Measurements from ENCODE around the gene PRKAG1. TPM values are rescaled to one million over a fixed set of nuclear protein-coding genes. Genes with fewer than 3 reads are reported as not detected.
"Not testable (repeated sequence)": the region's sequence is repeated elsewhere in the genome, so short reads cannot be mapped to it uniquely, and the experiment has no call there.

The PRKAG1 gene
- 56.1 TPM for polyA plus RNA-seq (2013, experiment 1 of 2; ENCODE audit: insufficient read length)
- polyA plus RNA-seq (2013, experiment 2 of 2; ENCODE audit: insufficient read length): 54.5 TPM

- peak; percentile 98 for DNase-seq
These were observed at the start of gene PRKAG1 for GRCh38 chr12:49018261-49019119. Gene PRKAG1, minus strand, starts transcription at chr12:49018776. Its CDS starts 36 bp downstream, at chr12:49018740.

- no peak for DNase-seq
These were observed 47.5 kb upstream of the PRKAG1 start for GRCh38 chr12:49066120-49066519.

DNA sequence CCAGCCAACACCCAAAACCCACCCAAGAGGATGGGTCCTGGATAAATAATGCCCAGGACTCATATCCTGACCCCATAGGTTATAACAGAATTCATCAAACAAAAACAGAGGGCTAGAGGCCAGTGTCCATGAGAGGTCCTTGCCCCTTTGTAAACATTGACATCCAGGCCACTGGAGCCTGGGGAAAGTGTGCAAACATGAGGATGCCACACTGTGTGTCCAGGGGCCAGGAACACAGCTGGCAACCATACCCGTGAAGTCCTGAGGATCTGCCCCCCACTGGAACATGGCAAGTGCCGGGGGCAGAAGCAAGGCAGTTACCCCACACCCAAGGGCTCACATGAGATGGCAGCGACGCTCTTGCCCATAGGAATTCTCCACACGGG is 46.2 kb upstream of the PRKAG1 start:
- DNase-seq: no peak

- not testable (repeated sequence) for DNase-seq
These were observed 43.3 kb upstream of the PRKAG1 start for GRCh38 chr12:49061916-49062315.

DNA sequence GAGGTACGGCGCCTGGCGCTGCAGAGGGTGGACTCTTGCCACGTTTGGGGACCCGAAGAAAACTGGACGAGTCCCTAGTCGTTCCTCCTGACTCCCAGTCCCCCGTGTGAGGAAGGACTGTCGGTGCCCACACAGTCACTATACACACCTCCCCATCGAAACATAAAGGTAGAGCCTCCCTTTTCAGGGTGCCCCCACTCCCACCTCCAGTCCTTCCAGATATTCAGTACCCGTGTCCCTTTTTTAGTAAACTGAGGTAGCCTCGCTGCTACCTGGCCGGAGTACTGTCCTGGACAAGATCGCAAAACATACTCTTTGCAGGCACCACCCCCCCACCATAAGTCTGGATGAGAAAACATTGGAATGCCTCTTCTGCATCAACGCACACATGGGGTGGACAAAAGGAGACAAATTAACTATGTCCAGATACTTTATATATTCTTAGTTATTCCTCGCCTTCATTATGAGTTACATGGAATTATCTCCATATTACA is 42.6 kb upstream of the PRKAG1 start:
- DNase-seq: no peak

DNA sequence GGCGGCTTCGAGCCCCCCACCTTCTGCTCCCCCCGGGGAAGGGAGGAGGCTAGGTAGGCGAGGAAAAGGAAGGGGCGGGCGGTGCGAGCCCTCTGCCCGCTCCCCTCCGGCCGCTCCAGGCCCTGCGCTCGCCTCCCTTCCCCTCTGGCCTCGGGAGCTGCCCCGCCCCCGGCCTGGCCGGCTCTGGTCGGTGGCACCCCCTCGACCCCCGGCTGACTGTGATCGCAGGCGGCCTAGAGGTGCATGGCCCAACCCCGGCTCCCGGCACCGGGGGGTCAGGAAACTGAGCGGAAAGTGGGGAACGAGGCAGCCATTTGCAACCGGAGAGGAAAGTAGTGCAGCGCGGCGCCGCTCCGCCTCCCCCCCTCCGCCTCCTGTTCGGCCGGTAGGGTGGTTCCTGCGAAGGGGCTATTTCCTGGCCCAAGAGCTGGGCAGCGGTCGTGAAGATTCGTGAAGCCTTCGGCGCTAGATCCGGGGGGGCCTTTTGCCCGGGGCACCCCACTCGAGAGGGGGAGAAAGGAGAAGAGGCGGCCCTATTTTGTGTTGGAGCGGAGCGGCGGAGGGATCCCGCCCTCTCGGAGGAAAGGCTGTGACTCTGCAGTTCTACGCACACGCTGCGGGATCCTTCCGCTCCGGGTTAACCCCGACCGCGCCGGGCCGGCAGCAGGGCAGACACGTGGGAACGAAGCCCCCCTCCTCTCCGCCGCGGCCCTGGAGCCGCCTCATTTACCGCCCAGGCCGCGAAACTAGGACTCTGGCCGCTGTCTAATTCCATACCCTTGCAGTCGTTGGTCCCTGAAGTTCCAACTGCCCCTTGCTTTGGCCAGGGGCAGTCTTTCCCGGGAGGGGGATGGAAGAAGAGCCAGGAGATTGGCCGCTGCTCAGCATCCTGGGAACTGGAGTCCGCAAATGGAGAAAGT is 41.9 kb upstream of the PRKAG1 start, which contains the start of gene KMT2D:
KMT2D (minus strand) TSS at position 558 of the 920 bp plus-strand sequence. CDS start 5,470 bp downstream, outside the sequence.
- DNase-seq: peak; percentile 97

DNA sequence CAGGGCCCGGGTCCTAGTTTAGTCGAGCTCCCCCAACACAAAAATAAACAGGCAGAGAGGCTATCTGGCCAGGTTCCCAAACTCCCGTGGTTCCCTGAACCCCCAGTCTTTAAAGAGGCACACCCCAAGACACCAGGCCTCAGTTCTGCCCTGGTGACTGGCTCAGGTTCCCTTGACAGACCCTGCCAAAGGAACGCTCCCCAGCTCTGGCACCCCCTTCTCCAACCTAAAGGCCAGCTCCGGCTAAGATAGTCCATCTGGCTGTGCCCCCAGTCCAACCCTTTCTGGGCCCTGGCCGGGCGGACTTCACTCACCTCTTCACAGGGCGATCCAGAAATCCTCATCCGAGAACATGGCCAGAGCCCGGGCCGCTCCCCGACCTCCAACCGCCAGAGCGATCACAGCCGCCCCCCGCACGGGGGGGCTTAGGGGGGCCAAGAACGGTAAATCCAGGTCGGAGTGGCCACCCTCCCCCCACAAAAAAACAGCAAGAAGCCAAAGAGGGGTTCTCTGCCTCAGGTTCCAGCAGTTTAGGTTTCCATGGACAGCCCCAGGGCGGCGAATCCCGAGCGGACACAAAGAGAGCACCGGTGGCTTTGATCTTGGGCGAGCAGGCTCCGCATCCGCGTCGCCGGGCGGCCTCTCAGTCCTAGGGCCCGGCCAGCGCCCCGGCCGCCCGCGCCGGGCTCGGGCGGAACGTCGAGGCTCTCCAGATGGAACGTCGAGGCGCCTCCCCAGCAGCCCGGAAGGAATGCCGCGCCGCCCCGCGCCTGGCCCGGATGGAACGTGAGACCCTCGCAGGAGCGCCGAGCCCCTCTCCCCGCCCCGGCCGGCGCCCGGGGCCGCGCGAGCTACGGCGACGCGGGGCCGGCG is 41.0 kb upstream of the PRKAG1 start:
- peak; percentile 16 for DNase-seq

- DNase-seq: no peak
These were observed 40.4 kb upstream of the PRKAG1 start for GRCh38 chr12:49059045-49059298.

- DNase-seq: no peak
These were observed 39.9 kb upstream of the PRKAG1 start for GRCh38 chr12:49058366-49059044.

- no peak for DNase-seq
These were observed 39.3 kb upstream of the PRKAG1 start for GRCh38 chr12:49057888-49058287.

DNA sequence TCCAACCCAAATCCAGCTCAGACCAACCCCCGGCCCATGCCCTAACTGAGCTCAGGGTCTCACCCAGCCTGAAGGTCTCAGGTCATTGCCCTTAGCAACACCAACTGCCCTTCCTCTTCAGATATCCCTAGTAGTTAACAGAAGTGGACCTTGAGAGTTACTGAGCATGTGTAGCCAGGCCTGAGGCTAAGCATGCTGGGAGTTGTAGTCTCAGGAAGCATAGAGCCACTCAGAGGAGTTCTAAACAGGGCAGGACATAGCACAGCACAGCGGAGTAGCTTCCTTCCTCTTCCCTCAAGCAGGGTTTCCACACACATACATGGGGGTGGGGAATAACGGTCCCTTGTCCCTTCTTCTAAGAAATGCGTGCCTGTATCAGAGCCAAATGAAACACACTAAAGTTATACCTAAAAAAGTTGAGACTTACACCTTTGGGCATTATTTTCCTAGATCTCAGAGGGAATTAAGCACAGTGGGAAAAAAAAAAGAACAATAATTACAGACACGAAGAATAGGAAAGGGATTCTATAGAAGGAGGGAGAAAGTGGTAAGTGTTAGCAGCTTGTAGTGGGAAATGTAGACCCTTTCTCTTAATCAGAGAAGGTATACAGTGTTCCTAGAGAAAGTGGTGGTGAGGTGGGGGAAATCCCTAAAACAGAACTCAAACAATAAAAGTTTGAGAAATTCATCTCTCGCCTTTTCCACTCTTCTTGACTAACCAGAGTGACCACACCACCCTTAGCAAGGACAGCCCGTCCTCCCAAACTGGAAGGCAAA is 37.6 kb upstream of the PRKAG1 start:
- peak; percentile 73 for DNase-seq

- no peak for DNase-seq
These were observed 36.5 kb upstream of the PRKAG1 start for GRCh38 chr12:49055092-49055491.

DNA sequence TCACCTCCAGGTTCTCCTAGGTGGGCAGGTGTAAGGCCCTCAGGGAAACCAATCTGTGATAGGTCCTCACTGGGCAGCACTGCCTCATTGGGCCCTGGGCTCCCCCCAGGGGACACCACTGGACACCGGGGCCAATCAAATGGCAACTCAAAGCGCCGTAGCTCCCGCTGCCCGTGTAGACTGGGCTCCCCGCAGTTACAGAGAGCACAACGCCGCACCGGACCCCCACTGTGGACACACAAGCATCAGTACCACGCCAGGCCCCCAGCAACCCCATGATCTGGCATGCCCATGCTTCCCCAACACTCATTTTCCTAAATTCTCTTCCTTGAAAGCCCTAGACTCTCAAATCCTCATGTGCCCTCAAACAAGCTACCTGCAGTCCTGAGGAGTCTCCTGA is 35.9 kb upstream of the PRKAG1 start:
- DNase-seq: no peak

DNA sequence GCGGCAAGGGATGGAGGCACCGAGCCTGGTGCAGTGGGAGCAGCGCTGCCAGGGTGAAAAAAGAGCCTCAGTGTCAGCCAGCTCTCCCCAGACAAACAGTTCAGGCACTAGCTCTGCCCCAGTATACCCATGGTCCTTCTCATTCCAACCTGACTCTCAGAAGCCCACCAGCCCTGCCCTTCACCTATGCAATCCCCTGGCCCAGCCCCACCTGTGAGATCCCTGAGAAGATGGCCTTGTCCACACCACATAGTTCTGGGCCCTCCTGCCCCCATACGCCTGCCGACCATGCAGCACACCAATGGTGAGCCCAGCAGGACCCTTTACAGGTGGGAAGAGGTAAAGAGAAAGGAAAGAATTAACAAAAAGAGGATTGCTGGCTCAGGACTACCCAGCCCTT is 35.5 kb upstream of the PRKAG1 start:
- DNase-seq: no peak

- no peak for DNase-seq
These were observed 34.1 kb upstream of the PRKAG1 start for GRCh38 chr12:49052451-49053208.

DNA sequence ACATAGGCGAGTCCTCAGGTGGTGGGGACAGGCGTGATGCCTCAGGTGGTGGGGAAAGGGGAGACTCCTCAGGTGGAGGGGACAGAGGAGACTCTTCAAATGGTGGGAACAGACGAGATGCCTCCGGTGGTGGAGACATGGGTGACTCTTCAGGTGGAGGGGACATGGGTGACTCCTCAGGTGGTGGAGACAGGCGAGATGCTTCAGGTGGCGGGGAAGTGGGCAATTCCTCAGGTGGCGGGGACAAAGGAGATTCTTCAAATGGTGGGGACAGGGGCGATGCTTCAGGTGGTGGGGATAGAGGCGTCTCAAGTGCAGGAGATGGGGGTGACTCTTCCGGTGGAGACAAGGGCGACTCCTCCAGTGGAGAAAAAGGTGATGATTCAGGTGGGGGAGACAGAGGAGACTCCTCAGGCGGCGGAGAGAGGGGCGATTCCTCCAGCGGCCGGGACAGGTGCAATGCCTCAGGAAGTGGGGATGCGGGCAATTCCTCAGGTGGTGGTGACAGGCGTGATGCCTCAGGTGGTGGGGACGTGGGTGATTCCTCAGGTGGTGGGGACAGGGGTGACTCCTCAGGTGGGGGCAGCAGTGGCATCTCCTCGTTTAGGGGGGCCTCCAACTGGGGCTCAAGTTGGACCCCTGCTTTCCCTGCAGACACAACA is 33.3 kb upstream of the PRKAG1 start:
- no peak for DNase-seq

- DNase-seq: no peak
These were observed 32.8 kb upstream of the PRKAG1 start for GRCh38 chr12:49051373-49051764.

- DNase-seq: no peak
These were observed 32.2 kb upstream of the PRKAG1 start for GRCh38 chr12:49050507-49051372.
